Neural cell (in vitro differentiated cells): ENCODE results near the gene SLC45A1.

Source experiments
- EP300 ChIP-seq: fragments of 450-650 bp; conservative IDR thresholded peaks from 2 replicates; pipeline ENCODE4 v1.6.1; 2014; ENCODE audit warnings: antibody characterized with exemption, mild to moderate bottlenecking, moderate library complexity; ENCODE audit not compliant: poor library complexity, severe bottlenecking
- EZH2 ChIP-seq: fragments of 200-600, 300-800 bp; shearing (Covaris generic), sonication (generic); IDR thresholded peaks from 2 replicates; pipeline ENCODE4 v1.6.1; 2014; ENCODE audit warnings: antibody characterized with exemption, low read length, borderline replicate concordance, mild to moderate bottlenecking; ENCODE audit not compliant: insufficient read depth, poor library complexity, severe bottlenecking
- MXI1 ChIP-seq: fragments of 450-650 bp; conservative IDR thresholded peaks from 2 replicates; pipeline ENCODE4 v1.6.1; 2014; ENCODE audit warnings: antibody characterized with exemption, mild to moderate bottlenecking; ENCODE audit not compliant: poor library complexity, severe bottlenecking
- POLR2AphosphoS5 ChIP-seq: IDR thresholded peaks from 2 replicates; pipeline ENCODE4 v1.6.1; 2012
- RAD21 ChIP-seq: fragments of 450-650 bp; conservative IDR thresholded peaks from 2 replicates; pipeline ENCODE4 v1.6.1; 2014; ENCODE audit warnings: antibody characterized with exemption, mild to moderate bottlenecking, moderate library complexity
- TAF1 ChIP-seq: IDR thresholded peaks from 2 replicates; pipeline ENCODE4 v1.6.1; 2012; ENCODE audit warnings: low read depth
- TF ChIP-seq, protein P1 (sequence below): fragments of 450-650 bp; IDR thresholded peaks from 2 replicates; pipeline ENCODE4 v1.5.1; 2014; ENCODE audit warnings: antibody characterized with exemption, mild to moderate bottlenecking, moderate library complexity; ENCODE audit not compliant: poor library complexity, severe bottlenecking

DNA sequence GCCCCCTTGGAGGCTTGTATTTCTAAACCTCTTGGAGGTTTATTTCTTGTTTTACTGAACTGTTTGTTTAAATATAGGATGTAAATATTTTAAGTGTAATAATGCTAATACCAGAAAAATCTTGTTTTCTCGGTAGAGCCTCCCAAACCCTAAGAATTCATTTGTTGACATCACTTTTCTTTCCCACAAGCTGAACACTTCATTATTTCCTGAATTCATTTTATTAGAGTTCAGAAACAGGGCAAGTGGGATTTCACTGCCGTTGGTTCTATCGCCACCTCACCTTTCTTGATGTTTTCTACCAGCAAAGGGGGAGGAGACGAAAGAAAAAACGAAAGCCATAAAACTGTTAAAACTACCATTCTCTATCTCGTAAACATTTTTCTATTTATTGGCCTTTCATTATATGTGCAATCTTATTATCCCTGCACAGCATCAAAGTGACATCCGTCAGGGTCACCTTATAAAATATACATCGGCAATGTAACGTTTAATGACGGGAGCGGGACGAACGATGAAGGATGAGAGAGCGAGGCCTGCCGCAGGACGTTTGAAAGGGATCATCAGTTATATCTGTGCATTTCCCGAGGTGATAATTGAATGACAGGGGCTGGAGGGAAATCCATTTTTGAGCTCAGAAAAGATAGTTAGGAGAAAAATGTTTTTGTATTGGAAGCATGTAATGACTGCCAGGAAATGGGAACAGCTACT, 59.5 kb downstream of the SLC45A1 start:
- TF ChIP-seq, protein P1, sequence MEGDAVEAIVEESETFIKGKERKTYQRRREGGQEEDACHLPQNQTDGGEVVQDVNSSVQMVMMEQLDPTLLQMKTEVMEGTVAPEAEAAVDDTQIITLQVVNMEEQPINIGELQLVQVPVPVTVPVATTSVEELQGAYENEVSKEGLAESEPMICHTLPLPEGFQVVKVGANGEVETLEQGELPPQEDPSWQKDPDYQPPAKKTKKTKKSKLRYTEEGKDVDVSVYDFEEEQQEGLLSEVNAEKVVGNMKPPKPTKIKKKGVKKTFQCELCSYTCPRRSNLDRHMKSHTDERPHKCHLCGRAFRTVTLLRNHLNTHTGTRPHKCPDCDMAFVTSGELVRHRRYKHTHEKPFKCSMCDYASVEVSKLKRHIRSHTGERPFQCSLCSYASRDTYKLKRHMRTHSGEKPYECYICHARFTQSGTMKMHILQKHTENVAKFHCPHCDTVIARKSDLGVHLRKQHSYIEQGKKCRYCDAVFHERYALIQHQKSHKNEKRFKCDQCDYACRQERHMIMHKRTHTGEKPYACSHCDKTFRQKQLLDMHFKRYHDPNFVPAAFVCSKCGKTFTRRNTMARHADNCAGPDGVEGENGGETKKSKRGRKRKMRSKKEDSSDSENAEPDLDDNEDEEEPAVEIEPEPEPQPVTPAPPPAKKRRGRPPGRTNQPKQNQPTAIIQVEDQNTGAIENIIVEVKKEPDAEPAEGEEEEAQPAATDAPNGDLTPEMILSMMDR, result no peak
- TF ChIP-seq EP300 (no peak), POLR2AphosphoS5 (no peak), EZH2 (no peak), MXI1 (no peak), TAF1 (no peak), RAD21 (no peak)
